Right lobe of liver (tissue), 6 donors: ENCODE measurements around the gene MAST4. TPM values are rescaled to one million over a fixed set of nuclear protein-coding genes. Genes with fewer than 3 reads are reported as not detected.

Source experiments
- ATAC-seq, 4 donors: fragments of 200-7000 bp; cut with Tn5 transposase; one replicate each; pipeline ENCODE4 v1.9.1; 2020; ENCODE audit warnings: mild to moderate bottlenecking in 4 of 4, moderate library complexity in 4 of 4
- DNase-seq, 3 donors: peaks; one replicate each; pipeline ENCODE4 v3.0.0-alpha.2; 2020
- H3K27ac ChIP-seq, 3 donors: fragments of 200-600 bp; one replicate each; pipeline ENCODE4 v1.8.0; 2022
- H3K27me3 ChIP-seq, 2 donors: fragments of 200-600 bp; one replicate each; pipeline ENCODE4 v1.8.0; 2022
- H3K36me3 ChIP-seq, 4 donors: fragments of 200-600 bp; sonication (generic) in 1 of 4; one replicate each; pipeline versions ENCODE4 v1.5.1 to v1.8.0; 2017 to 2022; ENCODE audit warnings: control low read depth in 1 of 4
- H3K4me1 ChIP-seq, 4 donors: fragments of 200-600 bp; sonication (generic) in 1 of 4; one replicate each; pipeline versions ENCODE4 v1.5.1 to v1.8.0; 2017 to 2022; ENCODE audit warnings: control low read depth in 1 of 4
- H3K4me3 ChIP-seq, 3 donors: fragments of 200-600 bp; one replicate each; pipeline ENCODE4 v1.8.0; 2022
- H3K9me3 ChIP-seq, 4 donors: fragments of 200-600 bp; sonication (generic) in 1 of 4; one replicate each; pipeline versions ENCODE4 v1.5.1 to v1.8.0; 2017 to 2022; ENCODE audit warnings: control low read depth in 1 of 4
- CTCF ChIP-seq, 4 donors: fragments of 200-600 bp in 3 of 4; fragments of 450-650 bp in 1 of 4; IDR thresholded peaks; one replicate each; pipeline versions ENCODE4 v1.5.1 to v1.8.0; 2016 to 2022; ENCODE audit warnings: antibody characterized with exemption in 4 of 4, mild to moderate bottlenecking in 2 of 4
- POLR2A ChIP-seq: fragments of 450-650 bp; IDR thresholded peaks from one replicate; pipeline ENCODE4 v1.6.1; 2017; ENCODE audit warnings: antibody characterized with exemption, mild to moderate bottlenecking
- WGBS: methylation state at CpG from one replicate; pipeline ENCODE4 v1.1.6; 2018; ENCODE audit warnings: low coverage, low lambda C conversion rate; ENCODE audit not compliant: insufficient coverage; ENCODE audit errors: missing lambda C conversion rate; 5-methylcytosine and 5-hydroxymethylcytosine counted together
- intact Hi-C, 2 donors: fragments of 100-400 bp; cut with DNase I; formaldehyde crosslinking; loops; one replicate each; pipeline versions ENCODE4 v1.11.2 to v1.14.1; 2022
- total RNA-seq, 6 experiments: library from RNA; depleted of rRNA in 2 of 6; stranded (reverse); fragments of >200 nt in 2 of 6; fragmentation: NEBNext Ultra II Directional in 3 of 6; extraction: Animal tissue kit (Norgen Biotek cat#: 25700) in 3 of 6; gene quantifications; one replicate each; pipeline versions ENCODE4 v1.1.0 to v1.2.4, GENCODE V29; 2016 to 2023
- donor health status: DM: no; HTN: yes; CAD: no.
- donor health status: DM: no; HTN: no; CAD: no.
- donor health status: DM: no; HTN: no; CAD: no.
- donor health status: DM: no; HTN: yes; CAD: no.
- donor health status: DM: no; HTN: yes; CAD: no.

The MAST4 gene
- total RNA-seq, 6 experiments from 2014 or later: 9.4 to 23.5 (median 13.9) TPM

- peak; percentile 29 to 57 (median 45) for DNase-seq
- peak; percentile 12 to 44 (median 32) for ATAC-seq
- Histone ChIP-seq H3K27me3 (no peaks in the 10 kb centered on the region), H3K27ac (peak overlapping the region in 1 of 3 donors; percentile 5), H3K9me3 (no peaks in the 10 kb centered on the region), H3K4me3 (peak overlapping the region; percentile 63 to 73 (median 68)), H3K36me3 (no peaks in the 10 kb centered on the region), H3K4me1 (peaks cover 0 to 11% (median 0%) of the 10 kb centered on the region in 4 donors)
- intact Hi-C loops: no loop called here
- no peak for TF ChIP-seq POLR2A
- WGBS: 0% methylated on average over 14 of the region's 56 CpGs
These were observed 516 bp downstream of the MAST4 start for GRCh38 chr5:66596636-66597182.

DNA sequence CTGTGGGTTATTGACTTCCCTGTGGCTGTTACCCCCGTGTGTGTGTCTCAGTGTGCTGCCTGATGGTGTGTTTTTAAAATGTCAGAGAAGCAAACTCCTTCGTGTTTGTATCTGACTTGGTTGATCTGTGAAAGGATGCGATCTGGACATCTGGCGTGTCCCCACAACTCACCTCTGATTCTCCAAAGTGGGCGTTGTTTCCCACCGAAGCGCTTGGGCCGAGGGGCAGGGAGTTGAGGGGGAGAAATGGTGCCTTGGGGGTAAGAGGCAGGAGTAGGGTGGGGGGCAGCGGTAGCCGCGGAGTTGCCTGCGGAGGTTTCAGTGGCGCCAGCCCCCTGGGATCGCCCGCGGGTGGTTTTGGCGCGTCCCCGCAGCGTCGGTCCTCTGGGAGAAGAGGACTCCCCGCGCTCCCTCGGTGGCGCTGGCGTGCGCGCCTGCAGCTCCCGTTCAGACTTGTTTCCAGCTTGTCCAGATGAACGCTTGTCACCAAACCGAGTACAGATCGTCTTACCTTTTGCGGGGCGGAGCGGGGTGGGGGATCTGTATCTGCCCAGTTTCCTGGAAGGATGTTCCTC is 1.1 kb downstream of the MAST4 start:
- Histone ChIP-seq H3K27me3 (no peaks in the 10 kb centered on the region), H3K9me3 (no peaks in the 10 kb centered on the region), H3K4me1 (peaks cover 0 to 11% (median 0%) of the 10 kb centered on the region in 4 donors), H3K4me3 (peak overlapping the region; percentile 63 to 73 (median 68)), H3K27ac (no peak overlapping the region), H3K36me3 (no peaks in the 10 kb centered on the region)
- WGBS: 2% methylated on average over 7 of the region's 35 CpGs
- peak in 2 of 4 donors; percentile 10 to 14 for TF ChIP-seq CTCF (IDR thresholded peaks at IDR 0.05)
- no peak for TF ChIP-seq POLR2A
- intact Hi-C loops: no loop called here
- DNase-seq (peak; percentile 64 to 66 (median 65)), ATAC-seq (peak; percentile 39 to 55 (median 48))

- Histone ChIP-seq H3K4me1 (no peaks in the 10 kb centered on the region), H3K36me3 (no peaks in the 10 kb centered on the region), H3K27me3 (no peaks in the 10 kb centered on the region), H3K9me3 (no peaks in the 10 kb centered on the region), H3K27ac (no peak overlapping the region), H3K4me3 (no peak overlapping the region)
- ATAC-seq: no peak
- no peak for DNase-seq
- intact Hi-C loops: no loop called here
- WGBS: 83% methylated on average over 1 of the region's 1 CpG
- TF ChIP-seq POLR2A (no peak), CTCF (IDR thresholded peaks at IDR 0.05) (no peak)
These were observed 6.4 kb downstream of the MAST4 start for GRCh38 chr5:66602621-66603020.

GRCh38 chr5:66603164-66603563 is 7.0 kb downstream of the MAST4 start:
- Histone ChIP-seq H3K4me1 (no peaks in the 10 kb centered on the region), H3K4me3 (no peak overlapping the region), H3K27me3 (no peaks in the 10 kb centered on the region), H3K36me3 (no peaks in the 10 kb centered on the region), H3K9me3 (no peaks in the 10 kb centered on the region), H3K27ac (no peak overlapping the region)
- DNase-seq (no peak), ATAC-seq (no peak)
- intact Hi-C loops: no loop called here
- TF ChIP-seq CTCF (IDR thresholded peaks at IDR 0.05): no peak
- no peak for TF ChIP-seq POLR2A
- 89% methylated on average over 1 of the region's 1 CpG for WGBS

DNA sequence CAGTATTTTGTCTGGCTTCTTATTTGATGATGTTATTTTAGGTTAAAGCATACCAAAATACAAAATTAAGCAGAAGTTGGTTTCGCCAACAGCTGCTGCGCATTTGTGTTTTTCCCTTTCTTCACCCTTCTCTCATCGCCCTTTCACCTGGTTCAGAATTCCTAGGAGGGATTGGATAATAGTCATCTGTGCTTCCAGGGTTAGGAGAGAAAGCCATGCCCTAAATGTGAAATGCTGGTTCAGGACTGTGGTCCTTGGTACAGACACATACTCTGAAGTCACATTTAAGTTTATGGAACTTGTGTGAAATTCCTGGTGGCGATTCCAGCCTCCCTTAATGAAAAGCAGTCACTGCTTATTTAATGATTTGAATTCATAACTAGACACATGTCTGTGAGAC is 7.7 kb downstream of the MAST4 start:
- no peak for TF ChIP-seq POLR2A
- TF ChIP-seq CTCF (IDR thresholded peaks at IDR 0.05): no peak
- intact Hi-C loops: no loop called here
- no peak for ATAC-seq

More for the DNA sequence above, 7.7 kb downstream of the MAST4 start:
- Histone ChIP-seq H3K27ac (no peak overlapping the region), H3K27me3 (no peaks in the 10 kb centered on the region), H3K36me3 (no peaks in the 10 kb centered on the region), H3K9me3 (no peaks in the 10 kb centered on the region), H3K4me3 (no peak overlapping the region), H3K4me1 (no peaks in the 10 kb centered on the region)
- no peak for DNase-seq
- WGBS: 84% methylated on average over 4 of the region's 4 CpGs
